GM12874 (cell line): Measurements from ENCODE around the gene DLEU7.

Experiments
- TF ChIP-seq, protein P1 (sequence below): IDR thresholded peaks from 2 replicates; pipeline ENCODE4 v1.5.1; 2011; ENCODE audit warnings: low read depth, mild to moderate bottlenecking, control low read depth, low read length, moderate library complexity; ENCODE audit not compliant: insufficient read depth

DLEU7 gene

DNA sequence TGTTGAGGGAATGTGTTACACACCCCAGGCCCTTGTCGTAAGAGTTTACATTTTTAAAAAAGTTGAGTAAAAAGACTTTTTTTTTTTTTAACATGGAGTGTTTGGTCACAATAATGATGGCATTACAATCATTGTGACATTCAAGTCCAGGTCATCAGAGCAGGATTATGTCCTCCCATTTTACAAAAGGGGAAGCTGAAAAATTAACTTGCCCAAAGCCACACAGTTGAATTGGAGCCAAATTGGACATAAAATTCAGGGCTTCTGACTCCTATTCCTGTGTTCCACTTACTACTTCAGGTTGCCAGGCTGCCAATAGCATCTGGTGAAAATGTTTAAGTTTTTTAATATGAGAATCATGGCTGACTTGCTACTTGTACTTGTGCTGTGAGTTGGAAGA is 49.3 kb downstream of the DLEU7 start:
- TF ChIP-seq, protein P1, sequence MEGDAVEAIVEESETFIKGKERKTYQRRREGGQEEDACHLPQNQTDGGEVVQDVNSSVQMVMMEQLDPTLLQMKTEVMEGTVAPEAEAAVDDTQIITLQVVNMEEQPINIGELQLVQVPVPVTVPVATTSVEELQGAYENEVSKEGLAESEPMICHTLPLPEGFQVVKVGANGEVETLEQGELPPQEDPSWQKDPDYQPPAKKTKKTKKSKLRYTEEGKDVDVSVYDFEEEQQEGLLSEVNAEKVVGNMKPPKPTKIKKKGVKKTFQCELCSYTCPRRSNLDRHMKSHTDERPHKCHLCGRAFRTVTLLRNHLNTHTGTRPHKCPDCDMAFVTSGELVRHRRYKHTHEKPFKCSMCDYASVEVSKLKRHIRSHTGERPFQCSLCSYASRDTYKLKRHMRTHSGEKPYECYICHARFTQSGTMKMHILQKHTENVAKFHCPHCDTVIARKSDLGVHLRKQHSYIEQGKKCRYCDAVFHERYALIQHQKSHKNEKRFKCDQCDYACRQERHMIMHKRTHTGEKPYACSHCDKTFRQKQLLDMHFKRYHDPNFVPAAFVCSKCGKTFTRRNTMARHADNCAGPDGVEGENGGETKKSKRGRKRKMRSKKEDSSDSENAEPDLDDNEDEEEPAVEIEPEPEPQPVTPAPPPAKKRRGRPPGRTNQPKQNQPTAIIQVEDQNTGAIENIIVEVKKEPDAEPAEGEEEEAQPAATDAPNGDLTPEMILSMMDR = no peak

DNA sequence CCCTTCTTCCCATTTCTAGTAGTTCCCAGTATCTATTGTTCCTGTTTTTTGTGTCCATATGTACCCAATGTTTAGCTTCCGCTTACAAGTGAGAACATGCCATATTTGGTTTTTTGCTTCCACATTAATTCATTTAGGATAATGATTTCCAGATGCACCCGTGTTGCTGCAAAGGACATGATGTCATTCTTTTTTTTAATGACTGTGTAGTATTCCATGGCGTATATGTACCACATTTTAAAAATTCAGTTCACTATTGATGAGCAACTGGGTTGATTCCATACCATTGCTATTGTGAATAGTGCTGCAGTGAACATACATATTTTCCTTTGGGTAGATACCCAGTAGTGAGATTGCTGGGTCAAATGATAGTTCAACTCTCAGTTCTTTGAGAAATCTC is 50.5 kb downstream of the DLEU7 start:
- TF ChIP-seq, protein P1 = no peak

DNA sequence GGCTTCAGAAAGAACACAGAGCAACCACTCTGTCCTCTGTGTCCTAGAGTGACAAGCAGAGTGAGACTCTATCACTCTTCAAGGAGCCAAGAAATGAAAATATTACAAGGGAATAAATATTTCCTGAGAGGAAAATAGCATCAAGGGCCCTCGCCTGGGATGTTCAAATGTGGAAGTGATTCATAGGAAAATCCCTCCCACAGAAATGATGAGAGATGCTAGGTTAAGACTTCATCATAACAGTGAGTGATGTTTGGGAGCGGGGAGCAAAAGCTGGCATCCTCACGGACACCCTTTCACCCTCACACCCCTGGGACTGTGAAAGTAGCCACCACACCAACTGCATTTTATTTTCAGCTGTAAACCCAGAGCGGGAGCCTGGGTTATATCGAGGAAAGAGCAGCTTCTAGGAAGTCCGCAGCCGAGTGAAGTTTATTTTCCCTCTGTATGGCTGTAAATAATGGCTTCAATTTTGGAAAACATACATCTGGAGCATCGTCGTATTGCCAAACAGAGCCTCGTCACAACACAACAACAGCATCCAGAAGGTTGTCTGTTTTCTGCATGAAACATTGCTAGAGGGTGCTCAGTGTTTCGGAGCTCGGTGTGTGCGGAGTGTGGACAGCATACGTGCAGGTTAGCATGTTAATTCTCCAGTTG is 54.8 kb downstream of the DLEU7 start:
- TF ChIP-seq, protein P1 = no peak

DNA sequence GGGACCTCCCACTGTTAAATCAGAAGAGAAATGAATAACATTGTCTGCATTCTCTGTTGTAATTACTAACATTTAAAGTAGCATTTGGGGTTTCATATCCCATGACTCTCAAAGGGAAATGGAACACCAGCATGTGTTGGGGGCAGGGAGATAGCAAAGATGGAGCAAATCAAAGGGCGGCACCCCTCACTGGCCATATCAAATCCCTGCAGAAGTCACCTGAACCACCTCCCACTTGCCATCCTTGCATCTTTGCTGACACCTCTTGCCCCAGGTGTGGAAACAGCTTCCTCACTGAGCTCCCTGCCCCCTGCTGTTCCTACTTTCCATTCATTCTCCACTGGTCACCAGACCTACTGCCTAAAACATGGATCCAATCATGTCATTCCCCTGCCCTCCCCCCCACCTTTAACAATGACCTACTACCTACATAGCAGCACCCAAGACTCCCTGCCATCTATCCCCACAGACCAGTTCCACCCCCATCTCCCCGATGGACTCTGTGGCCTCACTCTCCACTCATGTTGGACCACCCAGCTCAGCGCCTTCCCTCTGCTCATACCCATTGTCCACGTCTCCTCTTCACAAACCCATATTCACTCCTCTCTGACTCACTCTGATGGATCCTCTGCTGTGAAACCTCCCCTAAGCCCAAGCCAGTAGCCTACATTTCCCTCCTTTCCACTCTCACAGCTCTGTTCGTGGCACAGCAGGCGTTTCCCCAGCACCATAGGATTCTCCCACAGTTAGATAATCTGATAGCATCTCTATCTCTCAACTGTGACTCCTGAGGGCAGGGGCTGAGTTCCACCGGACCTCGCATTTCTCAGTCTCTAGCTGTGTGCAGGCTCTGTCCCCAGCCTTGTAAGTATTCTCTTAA is 55.9 kb downstream of the DLEU7 start:
- TF ChIP-seq, protein P1 = no peak

DNA sequence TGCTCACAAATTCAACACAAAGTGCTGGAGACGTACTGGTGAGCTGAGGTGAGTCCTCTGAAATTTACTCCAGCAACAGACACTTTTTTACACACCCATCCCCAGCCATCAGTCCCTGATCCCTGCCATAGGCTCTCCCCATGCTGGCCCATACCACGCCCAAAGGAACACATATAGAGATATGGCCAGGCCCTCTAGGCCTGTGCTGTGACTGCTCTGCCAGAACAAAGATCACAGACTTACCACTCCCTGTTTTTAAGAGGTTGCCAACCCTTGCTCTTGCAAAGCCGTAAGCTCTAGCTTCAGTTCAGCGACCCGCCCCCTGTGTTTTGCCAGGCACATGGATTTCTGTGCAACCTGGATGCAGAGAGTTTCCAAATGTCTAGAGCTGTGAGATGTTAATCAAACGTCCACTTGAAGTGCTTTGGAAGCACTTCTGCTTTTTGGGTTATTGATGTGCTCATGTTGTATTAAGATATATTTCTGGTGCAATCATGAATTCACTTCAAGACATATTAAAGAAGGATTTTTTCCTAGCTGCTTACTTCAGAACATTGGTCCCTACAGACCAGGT is 59.7 kb downstream of the DLEU7 start:
- TF ChIP-seq, protein P1 = no peak

DNA sequence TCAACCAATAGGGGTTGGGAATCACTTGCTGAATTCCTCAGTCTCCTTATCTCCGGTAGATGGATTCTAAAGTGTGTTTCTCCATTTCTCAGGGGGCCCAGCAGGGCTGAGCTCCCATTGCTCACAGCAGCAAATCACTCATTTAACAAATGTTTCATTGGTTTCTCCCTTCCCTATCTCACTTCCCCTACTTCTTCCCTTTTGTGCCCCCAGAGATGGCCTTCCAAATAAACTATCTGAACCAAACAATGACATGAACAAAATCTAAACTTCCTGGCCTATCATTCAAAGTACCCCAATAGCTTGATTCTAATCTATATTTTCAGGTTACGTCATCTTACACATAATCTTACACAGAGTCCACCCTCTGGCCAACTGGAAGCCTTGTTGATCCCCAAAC is 60.4 kb downstream of the DLEU7 start:
- TF ChIP-seq, protein P1 = no peak
